ENCODE measurements around the gene BPHL. TPM values are rescaled to one million over a fixed set of nuclear protein-coding genes. Genes with fewer than 3 reads are reported as not detected.

The BPHL gene
- total RNA-seq, result 12.4 and 13.1 TPM in 2 replicates

GRCh38 chr6:3118353-3119039 lies at the start of gene BPHL:
BPHL (plus strand) TSS chr6:3118711; CDS start chr6:3118741, 30 bp downstream.

GRCh38 chr6:3157131-3157933 lies 38.8 kb downstream of the BPHL start, which contains the start of gene TUBB2A:
TUBB2A (minus strand) TSS chr6:3157544; CDS start chr6:3157463, 81 bp downstream.

Other genes with a start within 250 kb of the BPHL start
- 95.6 and 110 TPM in 2 replicates for gene SERPINB9, start 215.4 kb upstream of the BPHL start, total RNA-seq
- gene SERPINB6, start 147.1 kb upstream of the BPHL start, total RNA-seq, result 157 and 185 TPM in 2 replicates
- gene NQO2, start 118.8 kb upstream of the BPHL start, total RNA-seq, result 50.5 and 60.6 TPM in 2 replicates
- 21.8 and 25.3 TPM in 2 replicates for gene RIPK1, start 50.2 kb upstream of the BPHL start, total RNA-seq
- 224 and 269 TPM in 2 replicates for gene TUBB2A, start 38.8 kb downstream of the BPHL start, total RNA-seq
- 14.3 and 15.9 TPM in 2 replicates for gene TUBB2B, start 108.9 kb downstream of the BPHL start, total RNA-seq
- 39.3 and 56.5 TPM in 2 replicates for gene PSMG4, start 140.2 kb downstream of the BPHL start, total RNA-seq

Measured in mammary microvascular endothelial cell (primary cell).